Adrenal gland (tissue), 12 donors: ENCODE data around the gene EPC2. TPM values are rescaled to one million over a fixed set of nuclear protein-coding genes. Genes with fewer than 3 reads are reported as not detected.
"Not testable (repeated sequence)": the region's sequence is repeated elsewhere in the genome, so short reads cannot be mapped to it uniquely, and the experiment has no call there.

ENCODE experiments used
- DNase-seq, 7 donors: peaks; one replicate each; pipeline ENCODE4 v3.0.0-alpha.2; 2019 to 2020
- H3K27ac ChIP-seq, 5 donors: fragments of 200-600 bp; sonication (generic) in 4 of 5; 1 replicate in 3 of 5; 2 replicates in 2 of 5; pipeline versions ENCODE4 v1.5.1 to v1.8.0; 2016 to 2020; ENCODE audit warnings: mild to moderate bottlenecking in 1 of 5
- H3K27me3 ChIP-seq: fragments of 200-600 bp; 2 replicates; pipeline ENCODE4 v1.8.0; 2021
- H3K36me3 ChIP-seq, 2 donors: fragments of 200-600 bp; replicated peaks in 1 of 2; 1 replicate in 1 of 2; 2 replicates in 1 of 2; pipeline versions ENCODE4 v1.5.1 to v1.8.0; 2018 to 2022
- H3K4me1 ChIP-seq, 2 donors: fragments of 200-600 bp; replicated peaks in 1 of 2; 1 replicate in 1 of 2; 2 replicates in 1 of 2; pipeline versions ENCODE4 v1.5.1 to v1.8.0; 2018 to 2021
- H3K4me3 ChIP-seq, 4 donors: fragments of 200-600 bp; sonication (generic) in 3 of 4; one replicate each; pipeline ENCODE4 v1.5.1; 2016 to 2018
- H3K9me3 ChIP-seq, 3 donors: fragments of 200-600 bp; sonication (generic) in 1 of 3; replicated peaks in 1 of 3; 1 replicate in 2 of 3; 2 replicates in 1 of 3; pipeline versions ENCODE4 v1.5.1 to v1.8.0; 2016 to 2021
- CTCF ChIP-seq, 6 experiments: fragments of 450-650 bp in 4 of 6; fragments of 200-600 bp in 2 of 6; sonication (generic) in 1 of 6; IDR thresholded peaks; 1 replicate in 5 of 6; 2 replicates in 1 of 6; pipeline versions ENCODE4 v1.5.1 to v1.8.0; 2016 to 2021; ENCODE audit warnings: antibody characterized with exemption in 6 of 6, mild to moderate bottlenecking in 2 of 6, moderate library complexity in 1 of 6
- POLR2A ChIP-seq, 2 donors: fragments of 450-650 bp; IDR thresholded peaks; one replicate each; pipeline ENCODE4 v1.6.1; 2017; ENCODE audit warnings: antibody characterized with exemption in 2 of 2, mild to moderate bottlenecking in 2 of 2, moderate library complexity in 1 of 2
- WGBS, 4 donors: extraction: QIAGEN DNeasy Blood & Tissue Kit in 2 of 4; methylation state at CpG; one replicate each; pipeline versions ENCODE4 v1.1.5 to v1.1.7; 2013 to 2017; 5-methylcytosine and 5-hydroxymethylcytosine counted together
- intact Hi-C, 2 donors: fragments of 100-400 bp; cut with DNase I; formaldehyde crosslinking; loops; one replicate each; pipeline versions ENCODE4 v1.14.1 to v1.15.0; 2022 to 2023
- polyA plus RNA-seq, 3 donors: library from polyadenylated mRNA; stranded (reverse); fragments of 200-250 nt in 2 of 3; fragments of 350-450 nt in 1 of 3; fragmentation: Illumina TruSeq in 1 of 3; extraction: RNeasy Lipid Tissue Mini Kit (QIAGEN cat#74804) in 1 of 3; gene quantifications; one replicate each; pipeline ENCODE4 v1.2.3, GENCODE V29; 2013 to 2014
- total RNA-seq, 9 donors: library from RNA; depleted of rRNA in 4 of 9; stranded (reverse); fragments of >200 nt in 4 of 9; fragments of 120-200 nt in 1 of 9; fragmentation: NEBNext Ultra II Directional in 1 of 9; extraction: Animal tissue kit (Norgen Biotek cat#: 25700) in 1 of 9; gene quantifications; one replicate each; pipeline versions ENCODE4 v1.1.0 to v1.2.4, GENCODE V29; 2013 to 2023
- donor health status: healthy with polysubstance abuse.
- donor health status: Bipolar disorder and iron deficiency.
- donor health status: DM: yes; HTN: yes; CAD: no.
- donor health status: DM: no; HTN: no; CAD: no.
- donor health status: DM: no; HTN: no; CAD: no.
- donor health status: DM: yes; HTN: yes; CAD: no.

The EPC2 gene
- total and polyA plus RNA-seq, 12 donors = 8.0 to 57.4 (median 27.8) TPM

GRCh38 chr2:148789059-148789458, 144.5 kb downstream of the EPC2 start:
- no peaks in the 10 kb centered on the region for H3K4me1 ChIP-seq
- no peak for TF ChIP-seq CTCF (IDR thresholded peaks at IDR 0.05)
- TF ChIP-seq POLR2A (IDR thresholded peaks at IDR 0.05) = no peak
- H3K9me3 ChIP-seq = no peaks in the 10 kb centered on the region
- H3K27ac ChIP-seq = no peak overlapping the region
- intact Hi-C loops = no loop called here
- no peak for DNase-seq
- H3K27me3 ChIP-seq = no peaks in the 10 kb centered on the region
- peaks cover 0 to 19% of the 10 kb centered on the region in 2 donors for H3K36me3 ChIP-seq
- no peak overlapping the region for H3K4me3 ChIP-seq

GRCh38 chr2:148790172-148790571, 145.6 kb downstream of the EPC2 start:
- H3K27ac ChIP-seq, intact Hi-C loops, DNase-seq, H3K4me1 ChIP-seq, H3K27me3 ChIP-seq, H3K9me3 ChIP-seq, H3K4me3 ChIP-seq, H3K36me3 ChIP-seq: not testable (repeated sequence)
- WGBS, 4 donors = 92 to 99% (median 97%) methylated on average over 5 of the region's 5 CpGs

GRCh38 chr2:148794558-148794957, 150.0 kb downstream of the EPC2 start:
- no peak for DNase-seq
- WGBS, 4 donors = 66 to 81% (median 75%) methylated on average over 2 of the region's 2 CpGs
- TF ChIP-seq CTCF (IDR thresholded peaks at IDR 0.05) (no peak), POLR2A (IDR thresholded peaks at IDR 0.05) (no peak)
- Histone ChIP-seq H3K9me3 (no peaks in the 10 kb centered on the region), H3K27me3 (no peaks in the 10 kb centered on the region), H3K4me3 (no peak overlapping the region), H3K27ac (no peak overlapping the region), H3K36me3 (no peaks in the 10 kb centered on the region), H3K4me1 (no peaks in the 10 kb centered on the region)
- intact Hi-C loops = no loop called here

GRCh38 chr2:148796735-148797512, 152.4 kb downstream of the EPC2 start:
- no peak overlapping the region for H3K4me3 ChIP-seq
- H3K36me3 ChIP-seq = no peaks in the 10 kb centered on the region
- no peaks in the 10 kb centered on the region for H3K27me3 ChIP-seq
- H3K27ac ChIP-seq = no peak overlapping the region
- H3K4me1 ChIP-seq = no peaks in the 10 kb centered on the region
- WGBS, 4 donors = 53 to 66% (median 57%) methylated on average over 3 of the region's 3 CpGs
- intact Hi-C loops = no loop called here
- TF ChIP-seq POLR2A (IDR thresholded peaks at IDR 0.05) (no peak), CTCF (IDR thresholded peaks at IDR 0.05) (no peak)
- no peaks in the 10 kb centered on the region for H3K9me3 ChIP-seq
- no peak for DNase-seq
